ENCODE data around the gene PERCC1.

PERCC1 gene

GRCh38 chr16:1436731-1437355 lies 6.0 kb downstream of the PERCC1 start:
- H3K4me1 ChIP-seq (ENCODE audit: control insufficient read depth in 1 of 2, insufficient read depth in 2 of 2, low read length in 2 of 2), result no peaks in the 10 kb centered on the region
- peaks cover 4% of the 10 kb centered on the region for H3K9me3 ChIP-seq (ENCODE audit: insufficient read depth, low read depth, low read length)
- H3K23ac ChIP-seq (ENCODE audit: low read length), result no peak overlapping the region
- no peak overlapping the region for H3K4me2 ChIP-seq (ENCODE audit: low read length)
- no peak overlapping the region for H4K8ac ChIP-seq (ENCODE audit: low read depth, low read length)
- no peak overlapping the region for H3K14ac ChIP-seq (ENCODE audit: low read length)
- H3K79me1 ChIP-seq (ENCODE audit: low read length), result no peaks in the 10 kb centered on the region
- H2BK12ac ChIP-seq (ENCODE audit: low read length), result no peak overlapping the region
- H3K27ac ChIP-seq (ENCODE audit: low read depth, low read length), result no peak overlapping the region
- no peaks in the 10 kb centered on the region for H3K27me3 ChIP-seq (ENCODE audit: insufficient read depth, low read length)
- no peak overlapping the region for H4K12ac ChIP-seq (ENCODE audit: low read depth, low read length)
- H4K91ac ChIP-seq (ENCODE audit: low read depth, low read length), result no peak overlapping the region
- no peak overlapping the region for H2AK5ac ChIP-seq (ENCODE audit: low read length)
- H2BK120ac ChIP-seq (ENCODE audit: insufficient read depth, low read length, poor library complexity), result no peak overlapping the region
- H3K9ac ChIP-seq (ENCODE audit: low read length), result no peak overlapping the region
- H3K36me3 ChIP-seq (ENCODE audit: control insufficient read depth in 1 of 2, insufficient read depth in 2 of 2, low read length in 2 of 2), result no peaks in the 10 kb centered on the region
- no peak overlapping the region for H3K18ac ChIP-seq (ENCODE audit: low read length)
- H2BK5ac ChIP-seq (ENCODE audit: low read depth, low read length, poor library complexity), result no peak overlapping the region
- H3K79me2 ChIP-seq (ENCODE audit: control insufficient read depth, insufficient read depth, low read length, poor library complexity), result no peaks in the 10 kb centered on the region
- DNase-seq, result no peak
- H2AFZ ChIP-seq (ENCODE audit: insufficient read depth, low read length, poor library complexity), result no peak overlapping the region
- no peak overlapping the region for H3K4ac ChIP-seq (ENCODE audit: low read depth, low read length)
- H3K4me3 ChIP-seq (ENCODE audit: low read depth, low read length), result no peak overlapping the region
- WGBS (ENCODE audit: extremely low coverage, insufficient coverage, insufficient read length), result no CpG with 5 or more reads among the region's 47 CpGs

- Histone ChIP-seq H3K14ac (ENCODE audit: low read length) (no peak overlapping the region), H4K91ac (ENCODE audit: low read depth, low read length) (no peak overlapping the region), H2AK5ac (ENCODE audit: low read length) (no peak overlapping the region), H3K27ac (ENCODE audit: low read depth, low read length) (no peak overlapping the region), H4K12ac (ENCODE audit: low read depth, low read length) (no peak overlapping the region), H4K8ac (ENCODE audit: low read depth, low read length) (no peak overlapping the region), H3K4me1 (ENCODE audit: control insufficient read depth in 1 of 2, insufficient read depth in 2 of 2, low read length in 2 of 2) (no peaks in the 10 kb centered on the region), H2AFZ (ENCODE audit: insufficient read depth, low read length, poor library complexity) (no peak overlapping the region), H3K18ac (ENCODE audit: low read length) (no peak overlapping the region), H3K4ac (ENCODE audit: low read depth, low read length) (no peak overlapping the region), H3K9ac (ENCODE audit: low read length) (no peak overlapping the region), H3K9me3 (ENCODE audit: insufficient read depth, low read depth, low read length) (peaks cover 4% of the 10 kb centered on the region), H3K36me3 (ENCODE audit: control insufficient read depth in 1 of 2, insufficient read depth in 2 of 2, low read length in 2 of 2) (no peaks in the 10 kb centered on the region), H3K79me2 (ENCODE audit: control insufficient read depth, insufficient read depth, low read length, poor library complexity) (no peaks in the 10 kb centered on the region), H3K79me1 (ENCODE audit: low read length) (no peaks in the 10 kb centered on the region), H3K27me3 (ENCODE audit: insufficient read depth, low read length) (no peaks in the 10 kb centered on the region), H2BK120ac (ENCODE audit: insufficient read depth, low read length, poor library complexity) (no peak overlapping the region), H2BK12ac (ENCODE audit: low read length) (no peak overlapping the region), H3K4me2 (ENCODE audit: low read length) (no peak overlapping the region), H2BK5ac (ENCODE audit: low read depth, low read length, poor library complexity) (no peak overlapping the region), H3K23ac (ENCODE audit: low read length) (no peak overlapping the region), H3K4me3 (ENCODE audit: low read depth, low read length) (no peak overlapping the region)
- no peak for DNase-seq
- WGBS (ENCODE audit: extremely low coverage, insufficient coverage, insufficient read length), result no CpG with 5 or more reads among the region's 22 CpGs
Observed at GRCh38 chr16:1437606-1438005, 6.7 kb downstream of the PERCC1 start.

GRCh38 chr16:1438229-1439057 lies 7.6 kb downstream of the PERCC1 start:
- H3K4ac ChIP-seq (ENCODE audit: low read depth, low read length), result no peak overlapping the region
- no peak overlapping the region for H3K4me3 ChIP-seq (ENCODE audit: low read depth, low read length)
- H2BK5ac ChIP-seq (ENCODE audit: low read depth, low read length, poor library complexity), result no peak overlapping the region
- H3K14ac ChIP-seq (ENCODE audit: low read length), result no peak overlapping the region
- H4K91ac ChIP-seq (ENCODE audit: low read depth, low read length), result no peak overlapping the region
- H3K4me1 ChIP-seq (ENCODE audit: control insufficient read depth in 1 of 2, insufficient read depth in 2 of 2, low read length in 2 of 2), result no peaks in the 10 kb centered on the region
- H3K79me1 ChIP-seq (ENCODE audit: low read length), result no peaks in the 10 kb centered on the region
- H4K8ac ChIP-seq (ENCODE audit: low read depth, low read length), result no peak overlapping the region
- no peak overlapping the region for H3K27ac ChIP-seq (ENCODE audit: low read depth, low read length)
- DNase-seq, result no peak
- H3K36me3 ChIP-seq (ENCODE audit: control insufficient read depth in 1 of 2, insufficient read depth in 2 of 2, low read length in 2 of 2), result no peaks in the 10 kb centered on the region
- H4K12ac ChIP-seq (ENCODE audit: low read depth, low read length), result no peak overlapping the region
- no peak overlapping the region for H2AFZ ChIP-seq (ENCODE audit: insufficient read depth, low read length, poor library complexity)
- H2AK5ac ChIP-seq (ENCODE audit: low read length), result no peak overlapping the region
- no peak overlapping the region for H3K18ac ChIP-seq (ENCODE audit: low read length)
- no peak overlapping the region for H2BK120ac ChIP-seq (ENCODE audit: insufficient read depth, low read length, poor library complexity)
- WGBS (ENCODE audit: extremely low coverage, insufficient coverage, insufficient read length), result no CpG with 5 or more reads among the region's 35 CpGs
- peaks cover 4% of the 10 kb centered on the region for H3K9me3 ChIP-seq (ENCODE audit: insufficient read depth, low read depth, low read length)
- H3K9ac ChIP-seq (ENCODE audit: low read length), result no peak overlapping the region
- H3K27me3 ChIP-seq (ENCODE audit: insufficient read depth, low read length), result no peaks in the 10 kb centered on the region
- no peak overlapping the region for H3K4me2 ChIP-seq (ENCODE audit: low read length)
- H3K79me2 ChIP-seq (ENCODE audit: control insufficient read depth, insufficient read depth, low read length, poor library complexity), result no peaks in the 10 kb centered on the region
- no peak overlapping the region for H3K23ac ChIP-seq (ENCODE audit: low read length)
- no peak overlapping the region for H2BK12ac ChIP-seq (ENCODE audit: low read length)

DNA sequence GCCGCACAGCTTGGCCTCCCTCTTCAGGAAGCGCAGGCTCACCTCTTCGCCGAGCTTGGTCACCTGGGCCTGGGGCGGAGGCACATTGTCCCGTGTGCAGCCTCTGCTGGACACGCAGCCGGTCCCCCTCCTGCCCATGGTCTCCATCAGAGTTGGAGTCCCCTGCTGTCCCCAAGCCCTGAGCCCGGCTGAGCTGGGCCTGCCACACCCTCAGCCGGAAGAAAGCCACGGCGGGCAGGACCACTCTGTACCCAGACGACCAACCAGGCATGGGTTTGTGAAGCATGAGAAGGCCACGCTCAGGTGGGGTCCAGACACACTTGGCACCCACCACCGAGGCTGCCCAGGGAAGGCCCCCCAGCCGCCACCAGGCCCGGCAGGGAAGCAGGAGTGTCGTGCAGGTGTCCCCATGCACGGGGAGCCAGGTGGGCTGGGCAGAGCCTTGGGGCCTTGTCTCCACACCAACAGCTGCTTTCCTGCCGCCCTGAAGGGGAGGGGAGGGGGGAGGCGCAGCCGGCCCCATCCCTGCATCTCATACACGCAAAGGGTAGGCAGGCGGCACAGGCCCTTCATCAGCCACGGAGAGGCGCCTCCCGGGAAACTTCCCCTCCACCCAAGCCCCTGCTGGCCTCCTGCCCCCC lies 8.3 kb downstream of the PERCC1 start:
- H3K14ac ChIP-seq (ENCODE audit: low read length), result no peak overlapping the region
- peaks cover 4% of the 10 kb centered on the region for H3K9me3 ChIP-seq (ENCODE audit: insufficient read depth, low read depth, low read length)
- no peaks in the 10 kb centered on the region for H3K79me1 ChIP-seq (ENCODE audit: low read length)
- no peaks in the 10 kb centered on the region for H3K4me1 ChIP-seq (ENCODE audit: control insufficient read depth in 1 of 2, insufficient read depth in 2 of 2, low read length in 2 of 2)
- no peak overlapping the region for H2BK12ac ChIP-seq (ENCODE audit: low read length)
- DNase-seq, result no peak
- H4K12ac ChIP-seq (ENCODE audit: low read depth, low read length), result no peak overlapping the region
- no peak overlapping the region for H2BK120ac ChIP-seq (ENCODE audit: insufficient read depth, low read length, poor library complexity)
- H2BK5ac ChIP-seq (ENCODE audit: low read depth, low read length, poor library complexity), result no peak overlapping the region
- no CpG with 5 or more reads among the region's 27 CpGs for WGBS (ENCODE audit: extremely low coverage, insufficient coverage, insufficient read length)
- H3K23ac ChIP-seq (ENCODE audit: low read length), result no peak overlapping the region
- no peaks in the 10 kb centered on the region for H3K36me3 ChIP-seq (ENCODE audit: control insufficient read depth in 1 of 2, insufficient read depth in 2 of 2, low read length in 2 of 2)
- no peak overlapping the region for H2AK5ac ChIP-seq (ENCODE audit: low read length)
- H3K18ac ChIP-seq (ENCODE audit: low read length), result no peak overlapping the region
- H3K4me3 ChIP-seq (ENCODE audit: low read depth, low read length), result no peak overlapping the region
- no peaks in the 10 kb centered on the region for H3K79me2 ChIP-seq (ENCODE audit: control insufficient read depth, insufficient read depth, low read length, poor library complexity)
- no peak overlapping the region for H3K27ac ChIP-seq (ENCODE audit: low read depth, low read length)
- H4K91ac ChIP-seq (ENCODE audit: low read depth, low read length), result no peak overlapping the region
- H3K4me2 ChIP-seq (ENCODE audit: low read length), result no peak overlapping the region
- no peak overlapping the region for H3K9ac ChIP-seq (ENCODE audit: low read length)
- no peak overlapping the region for H2AFZ ChIP-seq (ENCODE audit: insufficient read depth, low read length, poor library complexity)
- H3K4ac ChIP-seq (ENCODE audit: low read depth, low read length), result no peak overlapping the region
- H4K8ac ChIP-seq (ENCODE audit: low read depth, low read length), result no peak overlapping the region
- H3K27me3 ChIP-seq (ENCODE audit: insufficient read depth, low read length), result no peaks in the 10 kb centered on the region

All from trophoblast cell (in vitro differentiated cells and primary cell).